Mucosa of stomach (tissue), 1 donor: Measurements from ENCODE around the gene ZNHIT1.

Experiments used
- H3K27me3 ChIP-seq: one replicate; pipeline ENCODE4 v1.7.0; 2013; ENCODE audit warnings: mild to moderate bottlenecking, low read length; ENCODE audit not compliant: control insufficient read depth, insufficient read depth
- H3K36me3 ChIP-seq: one replicate; pipeline ENCODE4 v1.7.0; 2013; ENCODE audit warnings: low read length; ENCODE audit not compliant: control insufficient read depth, insufficient read depth
- H3K4me1 ChIP-seq: one replicate; pipeline ENCODE4 v1.7.0; 2013; ENCODE audit warnings: mild to moderate bottlenecking, low read length; ENCODE audit not compliant: control insufficient read depth, insufficient read depth
- H3K4me3 ChIP-seq: one replicate; pipeline ENCODE4 v1.7.0; 2013; ENCODE audit warnings: low read length
- H3K9ac ChIP-seq: one replicate; pipeline ENCODE4 v1.7.0; 2013; ENCODE audit warnings: mild to moderate bottlenecking, low read length, moderate library complexity
- H3K9me3 ChIP-seq: one replicate; pipeline ENCODE4 v1.7.0; 2013; ENCODE audit warnings: mild to moderate bottlenecking, low read length, moderate library complexity; ENCODE audit not compliant: control insufficient read depth
- donor health status: Pancreatic carcinoma.

The ZNHIT1 gene

DNA sequence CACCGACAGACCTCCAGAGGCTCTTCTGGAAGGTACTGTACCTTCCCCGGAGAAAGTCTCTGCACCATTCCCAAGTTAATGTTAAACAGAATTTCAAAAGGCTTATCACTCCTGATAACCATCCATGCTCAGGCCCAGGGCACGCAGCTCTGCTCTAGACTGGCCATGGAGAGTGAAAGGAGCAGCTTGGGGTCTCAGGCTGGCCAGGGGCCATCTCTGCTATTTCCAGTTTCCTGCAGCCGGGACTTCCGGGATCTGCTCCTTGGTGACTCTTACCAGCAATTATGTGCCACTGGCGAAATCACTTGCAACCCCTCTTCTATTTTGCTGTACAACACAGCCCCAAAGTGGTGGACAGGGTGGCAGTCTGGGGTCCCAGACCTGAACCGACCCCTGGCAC lies 13.7 kb downstream of the ZNHIT1 start:
- Histone ChIP-seq H3K36me3 (no peaks in the 10 kb centered on the region), H3K4me3 (peak overlapping the region; percentile 41), H3K9me3 (no peaks in the 10 kb centered on the region), H3K9ac (peak overlapping the region; percentile 68), H3K27me3 (no peaks in the 10 kb centered on the region), H3K4me1 (peaks cover 31% of the 10 kb centered on the region)

DNA sequence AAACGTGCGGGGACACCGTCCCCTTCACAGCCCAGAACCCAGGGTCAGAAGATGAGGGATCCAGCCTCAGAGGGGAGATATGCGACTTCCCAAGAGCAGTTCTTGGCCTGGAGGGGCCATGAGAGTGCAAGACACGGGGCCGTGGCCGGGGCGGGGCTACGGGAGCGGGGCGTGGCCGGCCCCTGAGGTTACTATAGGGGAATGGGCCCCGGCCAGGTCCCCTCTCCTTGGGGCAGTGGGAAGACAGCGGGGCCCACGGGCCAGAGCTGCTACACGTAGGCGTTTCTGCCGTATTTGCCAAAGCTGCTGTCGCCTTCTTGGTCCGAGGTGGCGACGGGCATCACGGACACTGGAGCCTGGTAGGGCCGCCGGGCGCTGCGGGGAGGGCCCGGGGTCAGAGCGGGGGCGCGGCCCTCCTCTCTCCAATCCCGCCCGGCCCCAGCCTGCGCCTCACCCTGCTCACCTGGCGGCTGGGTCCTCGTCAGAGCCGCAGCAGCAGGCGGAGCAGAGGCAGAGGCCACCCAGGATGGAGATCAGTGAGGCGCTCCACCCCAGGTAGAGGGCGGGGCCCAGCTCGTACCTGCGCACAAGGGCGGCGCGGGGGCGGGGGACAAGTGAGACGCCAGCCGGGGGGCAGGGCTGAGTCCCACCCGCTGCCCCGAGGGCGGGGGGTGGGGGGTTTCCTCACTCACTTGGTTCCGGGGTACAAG lies 14.3 kb downstream of the ZNHIT1 start:
- no peaks in the 10 kb centered on the region for H3K27me3 ChIP-seq
- H3K4me1 ChIP-seq, result peaks cover 33% of the 10 kb centered on the region
- H3K36me3 ChIP-seq, result peaks cover 3% of the 10 kb centered on the region
- H3K9ac ChIP-seq, result peak overlapping the region; percentile 68
- H3K4me3 ChIP-seq, result peak overlapping the region; percentile 41
- H3K9me3 ChIP-seq, result no peaks in the 10 kb centered on the region

DNA sequence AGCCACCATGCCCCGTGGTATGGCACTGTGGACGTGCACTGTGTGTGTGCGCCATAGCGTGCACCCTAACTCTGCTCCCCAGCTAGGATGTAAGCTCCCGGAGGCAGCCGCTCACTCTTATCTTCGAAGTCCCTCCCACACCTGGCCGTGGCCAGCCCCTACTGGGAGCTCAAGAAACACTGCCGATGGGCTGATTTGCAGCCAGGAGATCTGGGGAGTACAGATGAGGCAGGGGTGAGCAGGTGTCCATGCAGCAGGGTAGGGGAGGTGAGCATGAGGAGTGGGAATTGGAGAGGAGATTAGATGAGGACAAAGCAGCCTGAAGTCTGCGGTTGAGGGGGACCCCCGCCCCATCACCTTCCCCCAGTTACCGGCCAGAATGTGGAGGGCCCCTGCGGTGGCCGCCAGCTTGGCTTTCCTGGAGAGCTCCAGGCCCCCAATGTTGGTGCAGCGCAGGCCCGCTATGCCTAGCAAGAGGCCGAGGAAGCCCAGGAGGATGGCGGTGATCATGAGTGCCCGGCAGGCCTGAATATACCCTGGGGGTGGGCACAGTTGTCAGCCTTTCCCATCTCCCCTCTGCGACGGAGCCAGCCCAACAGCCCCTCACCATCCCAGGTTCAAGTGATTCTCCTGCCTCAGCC lies 16.1 kb downstream of the ZNHIT1 start:
- Histone ChIP-seq H3K4me1 (peaks cover 50% of the 10 kb centered on the region), H3K36me3 (peaks cover 4% of the 10 kb centered on the region)

DNA sequence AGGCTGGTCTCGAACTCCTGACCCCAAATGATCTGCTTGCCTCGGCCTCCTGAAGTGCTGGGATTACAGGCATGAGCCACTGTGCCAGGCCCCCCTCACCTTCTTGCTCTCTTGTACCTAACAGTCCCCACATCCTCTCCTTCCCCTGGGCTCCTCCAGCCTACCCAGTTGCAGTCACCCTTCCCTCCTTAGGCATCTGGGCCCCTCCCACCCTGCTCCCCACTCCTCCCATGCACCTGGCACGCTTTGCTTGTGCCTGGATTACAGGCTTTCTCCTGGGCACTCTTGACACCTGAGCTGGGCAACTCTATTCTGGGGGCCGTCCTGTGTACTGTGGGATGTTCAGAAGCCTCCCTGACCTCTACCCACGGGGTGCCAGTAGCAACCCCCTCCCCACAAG lies 16.7 kb downstream of the ZNHIT1 start:
- no peak overlapping the region for H3K9ac ChIP-seq
- no peak overlapping the region for H3K4me3 ChIP-seq
- no peaks in the 10 kb centered on the region for H3K9me3 ChIP-seq
- H3K27me3 ChIP-seq, result no peaks in the 10 kb centered on the region
- H3K4me1 ChIP-seq, result peaks cover 50% of the 10 kb centered on the region
- peaks cover 4% of the 10 kb centered on the region for H3K36me3 ChIP-seq

More for the DNA sequence above, 16.1 kb downstream of the ZNHIT1 start:
- H3K4me3 ChIP-seq, result no peak overlapping the region
- no peaks in the 10 kb centered on the region for H3K9me3 ChIP-seq
- no peak overlapping the region for H3K9ac ChIP-seq
- H3K27me3 ChIP-seq, result no peaks in the 10 kb centered on the region

DNA sequence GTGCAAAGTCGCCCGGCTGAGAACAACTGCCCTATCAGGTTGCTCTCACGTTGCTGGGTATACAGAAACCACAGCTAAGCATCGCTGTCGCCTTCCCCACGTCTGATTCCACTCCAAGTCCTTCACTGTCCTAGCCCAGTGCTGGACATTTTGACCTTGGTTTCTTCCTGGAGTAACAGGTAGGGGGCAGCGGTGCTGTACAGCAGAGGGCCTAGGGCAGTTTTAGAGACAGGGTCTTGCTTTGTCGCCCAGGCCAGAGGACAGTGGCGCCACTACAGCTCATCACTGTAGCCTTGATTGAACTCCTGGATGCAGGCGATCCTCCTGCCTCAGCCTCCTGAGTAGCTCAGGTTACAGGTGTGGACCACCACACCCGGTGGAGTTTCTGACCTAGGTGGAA lies 17.1 kb downstream of the ZNHIT1 start:
- no peaks in the 10 kb centered on the region for H3K9me3 ChIP-seq
- H3K4me3 ChIP-seq, result no peak overlapping the region
- no peak overlapping the region for H3K9ac ChIP-seq
- peaks cover 53% of the 10 kb centered on the region for H3K4me1 ChIP-seq
- H3K36me3 ChIP-seq, result peaks cover 4% of the 10 kb centered on the region
- no peaks in the 10 kb centered on the region for H3K27me3 ChIP-seq

DNA sequence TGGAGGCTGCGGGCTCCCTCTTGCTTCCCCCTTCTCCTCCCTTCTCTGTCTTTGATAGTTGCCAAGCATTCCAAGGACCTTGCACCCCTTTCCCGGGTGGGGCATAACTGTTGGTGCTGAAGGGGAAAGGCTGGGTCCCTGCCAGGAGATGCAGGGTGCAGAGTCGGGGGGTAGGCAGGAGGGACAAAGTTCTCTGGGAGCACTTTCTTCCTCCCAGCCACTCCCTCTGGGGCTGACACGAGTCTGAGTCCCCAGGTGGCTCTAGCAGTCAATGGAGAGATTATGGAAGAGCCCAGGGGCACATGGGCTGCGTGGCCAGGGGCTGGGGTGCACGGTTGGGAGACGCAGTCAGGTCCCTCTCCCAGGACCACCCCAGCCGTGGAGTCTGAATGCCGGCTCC lies 17.6 kb downstream of the ZNHIT1 start:
- no peaks in the 10 kb centered on the region for H3K27me3 ChIP-seq
- H3K9ac ChIP-seq, result no peak overlapping the region
- no peak overlapping the region for H3K4me3 ChIP-seq
- H3K36me3 ChIP-seq, result peaks cover 4% of the 10 kb centered on the region
- peaks cover 56% of the 10 kb centered on the region for H3K4me1 ChIP-seq
- no peaks in the 10 kb centered on the region for H3K9me3 ChIP-seq

DNA sequence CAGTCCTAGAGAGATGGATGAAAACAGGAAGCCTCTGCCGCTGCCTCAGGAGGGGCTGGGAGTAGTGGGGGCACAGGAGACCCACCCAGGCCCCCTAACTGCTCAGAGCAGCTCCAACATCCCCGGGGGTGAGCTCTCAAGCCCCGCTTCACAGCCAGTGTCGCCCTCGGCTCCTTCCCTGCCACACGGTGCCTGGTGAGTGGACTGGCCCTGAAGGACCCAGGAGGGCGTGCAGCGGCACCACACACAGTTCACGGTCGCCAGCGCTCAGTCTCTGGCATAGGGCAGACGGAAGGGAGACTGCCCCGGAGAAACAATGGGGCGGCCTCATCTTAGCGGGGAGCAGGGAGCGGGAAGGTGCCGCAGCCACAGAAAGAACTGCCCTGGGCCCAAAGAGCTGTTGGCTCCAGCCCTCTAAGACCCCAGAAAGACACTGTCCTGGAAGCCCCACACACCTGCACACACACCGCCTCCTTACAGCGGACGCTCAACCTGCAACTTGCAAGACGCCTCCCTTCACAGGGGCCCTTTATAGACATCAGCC lies 18.4 kb downstream of the ZNHIT1 start:
- Histone ChIP-seq H3K4me1 (peaks cover 52% of the 10 kb centered on the region), H3K4me3 (no peak overlapping the region), H3K9ac (no peak overlapping the region), H3K36me3 (peaks cover 4% of the 10 kb centered on the region), H3K27me3 (no peaks in the 10 kb centered on the region), H3K9me3 (no peaks in the 10 kb centered on the region)

DNA sequence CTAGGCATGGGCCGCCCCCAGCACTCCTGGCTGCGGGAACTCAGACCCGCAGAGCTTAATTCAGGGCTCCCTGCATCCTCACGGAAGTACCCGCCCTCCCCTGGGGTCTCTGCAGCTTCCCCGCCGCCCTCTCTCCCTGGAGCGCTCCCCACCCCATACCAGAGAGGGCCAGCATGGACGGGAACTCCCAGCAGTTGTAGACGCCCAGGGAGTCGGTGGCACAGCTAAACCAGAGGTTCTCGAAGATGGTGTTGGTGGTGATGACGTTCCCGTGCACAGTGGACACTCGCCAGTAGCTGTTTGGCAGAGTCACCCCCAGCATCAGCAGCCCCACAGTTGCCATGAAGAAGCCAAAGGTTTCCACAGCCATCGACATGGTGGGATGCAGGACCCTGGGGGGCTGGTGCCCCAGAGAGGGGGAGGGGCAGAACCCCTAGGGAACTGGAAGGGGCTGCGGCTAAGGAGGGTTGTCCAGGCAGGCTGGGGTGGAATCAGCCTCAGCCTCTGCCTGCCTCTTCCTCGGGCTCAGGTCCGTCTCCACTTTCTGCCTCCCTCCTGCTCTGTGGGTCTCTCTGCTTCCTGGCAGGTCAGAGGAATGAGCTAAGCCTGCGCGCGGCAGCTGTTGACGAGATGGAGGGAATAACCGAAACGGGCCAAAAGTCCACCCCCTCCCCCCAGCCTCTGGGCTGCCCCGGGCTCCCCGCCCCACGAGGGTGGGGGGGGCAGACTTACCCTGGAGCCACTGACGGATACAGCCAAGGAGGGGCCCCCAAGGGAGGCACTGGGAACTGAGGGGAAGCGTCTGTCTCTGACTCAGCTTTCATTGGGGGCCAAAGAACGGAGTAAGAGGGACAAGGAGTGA lies 19.5 kb downstream of the ZNHIT1 start, which contains the start of gene CLDN15:
TSS of gene CLDN15 (minus strand) at position 597 of the 862 bp plus-strand sequence. CDS start at position 376, 221 bp downstream.
- H3K4me1 ChIP-seq, result peaks cover 48% of the 10 kb centered on the region
- H3K27me3 ChIP-seq, result no peaks in the 10 kb centered on the region
- H3K9me3 ChIP-seq, result no peaks in the 10 kb centered on the region
- H3K36me3 ChIP-seq, result peaks cover 4% of the 10 kb centered on the region
- no peak within 1 kb of the TSS for H3K4me3 ChIP-seq
- H3K9ac ChIP-seq, result peak within 1 kb of the TSS; percentile 28

DNA sequence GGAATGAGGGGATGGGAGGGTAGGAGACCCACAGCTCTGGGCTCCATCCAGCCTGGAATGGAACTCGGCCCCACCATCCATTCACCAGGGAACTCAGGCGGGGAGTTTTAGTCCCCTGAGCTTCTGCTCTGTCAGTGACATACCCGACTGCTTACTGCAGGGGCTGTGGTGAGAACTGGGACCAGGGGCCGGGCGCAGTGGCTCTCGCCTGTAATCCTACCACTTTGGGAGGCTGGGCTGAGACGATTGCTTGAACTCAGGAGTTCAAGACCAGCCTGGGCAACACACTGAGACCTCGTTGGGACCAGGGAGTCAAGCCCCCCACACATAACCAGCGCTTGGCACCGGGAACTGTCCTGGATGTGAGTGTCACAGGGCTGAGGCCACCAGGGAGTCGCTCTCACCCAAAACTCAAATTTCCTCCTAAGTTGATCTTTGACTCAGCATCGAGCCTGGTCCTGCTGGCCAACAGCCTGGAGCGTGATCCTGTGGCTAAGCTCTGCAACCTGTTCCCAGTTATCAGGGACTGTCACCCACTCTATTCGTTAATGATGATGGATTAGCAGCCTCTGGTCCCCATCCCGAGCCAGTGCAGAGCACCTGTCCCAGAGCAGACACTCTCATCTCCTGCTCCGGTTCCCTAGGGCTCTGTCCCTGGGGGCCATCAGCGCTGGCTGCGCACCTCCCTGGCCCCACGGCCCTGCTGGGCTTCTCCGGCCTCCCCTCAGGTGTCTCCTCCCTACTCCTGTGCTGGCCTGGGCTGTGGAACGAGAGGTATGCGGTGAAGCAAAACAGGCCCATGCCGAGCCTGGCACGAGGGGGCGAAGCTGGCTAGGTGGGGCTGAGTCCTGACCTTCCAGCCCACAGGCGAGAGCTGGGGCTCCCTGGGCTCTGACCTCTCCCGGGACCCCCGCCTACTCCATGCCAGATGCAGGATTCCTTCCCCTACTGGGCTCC lies 20.5 kb downstream of the ZNHIT1 start:
- Histone ChIP-seq H3K4me3 (no peak overlapping the region), H3K9me3 (no peaks in the 10 kb centered on the region), H3K36me3 (peaks cover 4% of the 10 kb centered on the region), H3K9ac (no peak overlapping the region), H3K27me3 (no peaks in the 10 kb centered on the region), H3K4me1 (peaks cover 42% of the 10 kb centered on the region)

DNA sequence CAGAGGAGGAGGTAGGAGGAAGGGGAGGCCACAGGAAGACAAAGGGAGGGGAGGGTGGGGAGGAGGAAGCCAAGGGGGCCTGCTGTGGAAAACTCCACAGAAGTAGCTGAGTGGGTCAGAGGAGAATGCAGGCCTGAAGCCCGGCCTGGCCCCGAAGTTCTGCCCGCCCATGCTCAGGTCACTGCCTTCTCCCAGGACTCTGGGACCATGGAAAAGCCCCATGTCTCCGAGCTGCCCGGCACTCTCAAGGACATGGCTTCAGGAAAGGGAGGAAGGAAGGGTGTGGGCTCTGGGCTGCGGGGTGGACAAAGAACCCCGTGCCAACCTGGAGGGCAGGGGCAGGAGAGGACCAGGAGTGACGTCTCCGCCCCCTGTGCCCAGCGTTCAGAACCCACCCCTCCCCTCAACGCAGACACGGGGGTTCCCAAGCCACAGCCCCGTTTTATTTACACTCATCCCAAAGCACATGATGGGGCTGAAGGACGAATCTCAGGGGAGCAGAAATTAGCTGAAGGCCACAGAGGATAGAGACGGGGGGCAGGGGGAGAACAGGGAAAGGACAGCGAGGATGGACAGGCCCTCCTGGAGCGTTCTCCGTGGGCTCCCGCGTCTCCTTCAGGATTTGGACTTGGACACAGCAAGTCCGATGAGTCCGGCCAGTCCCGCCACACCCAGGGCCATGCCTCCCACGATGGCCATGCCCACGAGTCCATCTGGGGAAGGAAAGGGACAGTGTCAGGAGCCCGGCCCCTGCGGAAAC lies 21.4 kb downstream of the ZNHIT1 start:
- no peak overlapping the region for H3K4me3 ChIP-seq
- no peaks in the 10 kb centered on the region for H3K9me3 ChIP-seq
- peaks cover 42% of the 10 kb centered on the region for H3K4me1 ChIP-seq
- no peaks in the 10 kb centered on the region for H3K27me3 ChIP-seq
- H3K36me3 ChIP-seq, result peaks cover 4% of the 10 kb centered on the region
- H3K9ac ChIP-seq, result no peak overlapping the region

DNA sequence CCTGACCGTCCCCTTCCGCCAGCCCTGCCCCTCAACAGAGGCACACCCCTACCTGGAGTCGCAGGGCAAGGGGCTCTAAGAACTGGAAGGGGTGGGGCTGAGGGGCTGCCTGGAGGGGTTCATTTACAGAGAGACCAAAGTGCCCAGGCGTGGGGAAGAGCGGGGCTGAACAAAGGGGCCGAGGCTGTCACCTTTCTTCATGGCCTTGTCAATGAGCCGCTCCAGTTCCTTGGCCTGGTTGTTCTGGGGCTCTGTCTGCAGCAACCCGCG lies 21.9 kb downstream of the ZNHIT1 start:
- H3K27me3 ChIP-seq, result no peaks in the 10 kb centered on the region
- H3K4me1 ChIP-seq, result peaks cover 42% of the 10 kb centered on the region
- H3K4me3 ChIP-seq, result no peak overlapping the region
- H3K36me3 ChIP-seq, result peaks cover 4% of the 10 kb centered on the region
- no peaks in the 10 kb centered on the region for H3K9me3 ChIP-seq
- H3K9ac ChIP-seq, result no peak overlapping the region
